Choroid plexus epithelial cell (primary cell): ENCODE results near the gene IFT27.

Experiments
- DNase-seq: peaks from one replicate; pipeline ENCODE4 v3.0.0-alpha.2; 2010; ENCODE audit warnings: low read depth
- H3K4me3 ChIP-seq: 2 replicates; pipeline ENCODE4 v1.5.1; 2011; ENCODE audit warnings: low read depth, mild to moderate bottlenecking, control low read depth, low read length, moderate library complexity
- CTCF ChIP-seq: conservative IDR thresholded peaks from 2 replicates; pipeline ENCODE4 v1.5.1; 2011; ENCODE audit warnings: low read depth, mild to moderate bottlenecking, control low read depth, inconsistent platforms, low read length, moderate library complexity

IFT27 gene

GRCh38 chr22:36817525-36817848 is 41.6 kb upstream of the IFT27 start:
- TF ChIP-seq CTCF = no peak
- H3K4me3 ChIP-seq = no peak overlapping the region
- DNase-seq = no peak

GRCh38 chr22:36816636-36817524 is 41.0 kb upstream of the IFT27 start, which contains the start of gene PVALB:
Gene PVALB, minus strand, starts transcription at chr22:36817035. Its CDS starts 30 bp downstream, at chr22:36817005.
- no peak within 1 kb of the TSS for H3K4me3 ChIP-seq
- TF ChIP-seq CTCF = no peak
- DNase-seq = peak; percentile 67

GRCh38 chr22:36816339-36816635 is 40.4 kb upstream of the IFT27 start:
- no peak overlapping the region for H3K4me3 ChIP-seq
- no peak for TF ChIP-seq CTCF
- DNase-seq = no peak

- no peak for TF ChIP-seq CTCF
- no peak overlapping the region for H3K4me3 ChIP-seq
- DNase-seq = no peak
These were observed 39.8 kb upstream of the IFT27 start for GRCh38 chr22:36815558-36816338.

- TF ChIP-seq CTCF = no peak
These were observed 38.9 kb upstream of the IFT27 start for GRCh38 chr22:36814801-36815200.

GRCh38 chr22:36811094-36811800 is 35.3 kb upstream of the IFT27 start:
- no peak for TF ChIP-seq CTCF
- DNase-seq = no peak
- no peak overlapping the region for H3K4me3 ChIP-seq

More at GRCh38 chr22:36814801-36815200, 38.9 kb upstream of the IFT27 start:
- no peak for DNase-seq
- H3K4me3 ChIP-seq = no peak overlapping the region
